HL-60 (cell line): ENCODE measurements around the gene TRIM9.

Source experiments
- DNase-seq, 2 experiments: peaks; one replicate each; pipeline ENCODE4 v3.0.0-alpha.2; 2010 to 2020; ENCODE audit warnings: low read depth in 1 of 2, low spot score in 1 of 2
- H3K27ac ChIP-seq: fragments of 250-450 bp; sonication (Bioruptor Pico); replicated peaks from 2 replicates; pipeline ENCODE4 v1.5.1; 2020; ENCODE audit warnings: mild to moderate bottlenecking, moderate library complexity
- H3K27me3 ChIP-seq: fragments of 250-450 bp; sonication (Bioruptor Pico); 2 replicates; pipeline ENCODE4 v1.5.1; 2021; ENCODE audit warnings: mild to moderate bottlenecking, moderate library complexity; ENCODE audit not compliant: insufficient read depth, poor library complexity, severe bottlenecking
- H3K4me3 ChIP-seq: replicated peaks from 2 replicates; pipeline ENCODE4 v1.5.1; 2011; ENCODE audit warnings: mild to moderate bottlenecking, control low read depth, low read length; ENCODE audit not compliant: insufficient read depth
- GABPA ChIP-seq: IDR thresholded peaks from 2 replicates; pipeline ENCODE4 v1.6.1; 2012; ENCODE audit warnings: low read depth
- POLR2AphosphoS5 ChIP-seq: IDR thresholded peaks from 2 replicates; pipeline ENCODE4 v1.6.1; 2012; ENCODE audit warnings: low read depth
- SPI1 ChIP-seq: IDR thresholded peaks from 2 replicates; pipeline ENCODE4 v1.6.1; 2012; ENCODE audit warnings: low read depth, mild to moderate bottlenecking, borderline replicate concordance
- TF ChIP-seq, protein P1 (sequence below): IDR thresholded peaks from one replicate; pipeline ENCODE4 v1.5.1; 2011; ENCODE audit warnings: low read length, control low read depth, inconsistent platforms; ENCODE audit not compliant: insufficient read depth
- TF ChIP-seq, protein P2 (sequence below): IDR thresholded peaks from 2 replicates; pipeline ENCODE4 v1.6.1; 2012; ENCODE audit warnings: low read depth; ENCODE audit not compliant: insufficient replicate concordance

TRIM9 gene

DNA sequence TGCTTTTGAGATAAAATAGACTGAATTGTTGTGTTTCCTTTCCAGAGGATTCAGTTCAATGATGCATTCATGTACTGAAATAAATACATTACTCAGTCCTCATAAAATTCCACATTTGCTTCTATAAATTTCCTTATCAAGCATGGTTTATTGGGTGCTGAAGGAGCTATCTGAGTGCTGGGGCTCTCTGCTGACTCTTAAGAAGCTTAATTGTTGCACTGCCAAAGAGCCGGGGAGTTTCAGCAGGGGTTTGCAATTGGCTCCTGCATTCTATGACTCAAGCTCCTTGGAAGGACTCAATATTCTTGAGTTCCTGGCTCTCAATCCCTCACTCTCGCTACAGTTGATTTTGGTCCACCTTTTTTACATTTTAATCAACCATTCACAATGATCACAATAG lies 80.8 kb downstream of the TRIM9 start:
- H3K4me3 ChIP-seq: no peak overlapping the region
- no peak overlapping the region for H3K27ac ChIP-seq
- no peak for DNase-seq
- TF ChIP-seq, protein P1, sequence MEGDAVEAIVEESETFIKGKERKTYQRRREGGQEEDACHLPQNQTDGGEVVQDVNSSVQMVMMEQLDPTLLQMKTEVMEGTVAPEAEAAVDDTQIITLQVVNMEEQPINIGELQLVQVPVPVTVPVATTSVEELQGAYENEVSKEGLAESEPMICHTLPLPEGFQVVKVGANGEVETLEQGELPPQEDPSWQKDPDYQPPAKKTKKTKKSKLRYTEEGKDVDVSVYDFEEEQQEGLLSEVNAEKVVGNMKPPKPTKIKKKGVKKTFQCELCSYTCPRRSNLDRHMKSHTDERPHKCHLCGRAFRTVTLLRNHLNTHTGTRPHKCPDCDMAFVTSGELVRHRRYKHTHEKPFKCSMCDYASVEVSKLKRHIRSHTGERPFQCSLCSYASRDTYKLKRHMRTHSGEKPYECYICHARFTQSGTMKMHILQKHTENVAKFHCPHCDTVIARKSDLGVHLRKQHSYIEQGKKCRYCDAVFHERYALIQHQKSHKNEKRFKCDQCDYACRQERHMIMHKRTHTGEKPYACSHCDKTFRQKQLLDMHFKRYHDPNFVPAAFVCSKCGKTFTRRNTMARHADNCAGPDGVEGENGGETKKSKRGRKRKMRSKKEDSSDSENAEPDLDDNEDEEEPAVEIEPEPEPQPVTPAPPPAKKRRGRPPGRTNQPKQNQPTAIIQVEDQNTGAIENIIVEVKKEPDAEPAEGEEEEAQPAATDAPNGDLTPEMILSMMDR: no peak
- TF ChIP-seq GABPA (no peak), SPI1 (no peak), POLR2AphosphoS5 (no peak)
- TF ChIP-seq, protein P2, sequence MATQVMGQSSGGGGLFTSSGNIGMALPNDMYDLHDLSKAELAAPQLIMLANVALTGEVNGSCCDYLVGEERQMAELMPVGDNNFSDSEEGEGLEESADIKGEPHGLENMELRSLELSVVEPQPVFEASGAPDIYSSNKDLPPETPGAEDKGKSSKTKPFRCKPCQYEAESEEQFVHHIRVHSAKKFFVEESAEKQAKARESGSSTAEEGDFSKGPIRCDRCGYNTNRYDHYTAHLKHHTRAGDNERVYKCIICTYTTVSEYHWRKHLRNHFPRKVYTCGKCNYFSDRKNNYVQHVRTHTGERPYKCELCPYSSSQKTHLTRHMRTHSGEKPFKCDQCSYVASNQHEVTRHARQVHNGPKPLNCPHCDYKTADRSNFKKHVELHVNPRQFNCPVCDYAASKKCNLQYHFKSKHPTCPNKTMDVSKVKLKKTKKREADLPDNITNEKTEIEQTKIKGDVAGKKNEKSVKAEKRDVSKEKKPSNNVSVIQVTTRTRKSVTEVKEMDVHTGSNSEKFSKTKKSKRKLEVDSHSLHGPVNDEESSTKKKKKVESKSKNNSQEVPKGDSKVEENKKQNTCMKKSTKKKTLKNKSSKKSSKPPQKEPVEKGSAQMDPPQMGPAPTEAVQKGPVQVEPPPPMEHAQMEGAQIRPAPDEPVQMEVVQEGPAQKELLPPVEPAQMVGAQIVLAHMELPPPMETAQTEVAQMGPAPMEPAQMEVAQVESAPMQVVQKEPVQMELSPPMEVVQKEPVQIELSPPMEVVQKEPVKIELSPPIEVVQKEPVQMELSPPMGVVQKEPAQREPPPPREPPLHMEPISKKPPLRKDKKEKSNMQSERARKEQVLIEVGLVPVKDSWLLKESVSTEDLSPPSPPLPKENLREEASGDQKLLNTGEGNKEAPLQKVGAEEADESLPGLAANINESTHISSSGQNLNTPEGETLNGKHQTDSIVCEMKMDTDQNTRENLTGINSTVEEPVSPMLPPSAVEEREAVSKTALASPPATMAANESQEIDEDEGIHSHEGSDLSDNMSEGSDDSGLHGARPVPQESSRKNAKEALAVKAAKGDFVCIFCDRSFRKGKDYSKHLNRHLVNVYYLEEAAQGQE: no peak
- no peaks in the 10 kb centered on the region for H3K27me3 ChIP-seq

DNA sequence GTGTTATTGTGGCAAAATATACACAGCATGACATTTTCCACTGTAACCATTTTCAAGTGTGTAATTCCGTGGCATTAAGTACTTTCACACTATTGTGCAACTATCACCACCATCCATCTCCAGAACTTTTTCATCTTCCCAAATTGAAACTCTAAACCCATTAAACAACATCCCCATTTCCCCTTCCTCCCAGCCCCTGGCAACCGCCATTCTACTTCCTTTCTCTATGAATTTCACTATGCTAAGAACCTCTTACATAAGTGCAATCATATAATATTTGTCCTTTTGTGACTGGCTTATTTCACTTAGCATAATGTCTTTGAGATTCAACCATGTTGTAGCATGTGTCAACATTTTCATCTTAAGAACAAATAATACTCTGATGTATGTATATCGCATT lies 82.8 kb downstream of the TRIM9 start:
- TF ChIP-seq SPI1 (peak; percentile 73), GABPA (no peak), POLR2AphosphoS5 (no peak)
- TF ChIP-seq, protein P1: no peak
- TF ChIP-seq, protein P2: no peak
- peak in 1 of 2 experiments; percentile 13 for DNase-seq
- H3K27me3 ChIP-seq: no peaks in the 10 kb centered on the region
- H3K27ac ChIP-seq: no peak overlapping the region
- H3K4me3 ChIP-seq: no peak overlapping the region

DNA sequence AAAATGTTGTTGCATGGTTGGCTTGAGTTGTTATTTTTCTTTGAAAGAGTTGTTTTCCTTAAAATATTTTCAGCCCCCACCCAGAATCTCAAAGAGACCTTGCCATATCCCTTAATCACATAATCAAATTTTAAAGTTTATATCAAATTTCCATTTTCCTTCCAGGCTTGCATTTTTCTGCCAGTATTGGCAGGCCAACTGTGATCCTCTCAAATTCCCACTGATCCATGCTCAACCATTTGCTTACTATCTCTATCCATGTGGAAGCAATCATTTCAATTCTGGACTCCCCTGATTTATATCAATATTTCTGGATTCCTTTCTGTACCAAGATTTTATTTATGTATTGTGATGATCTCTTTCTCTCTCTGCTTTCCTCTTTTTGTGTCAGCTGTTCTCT lies 86.5 kb downstream of the TRIM9 start:
- TF ChIP-seq, protein P2: no peak
- TF ChIP-seq GABPA (no peak), SPI1 (no peak)
- TF ChIP-seq, protein P1: no peak
- Histone ChIP-seq H3K27me3 (no peaks in the 10 kb centered on the region), H3K4me3 (no peak overlapping the region), H3K27ac (no peak overlapping the region)
- no peak for DNase-seq
